ENCODE data around the gene USP35.

Gene USP35

GRCh38 chr11:78209478-78209877, 20.8 kb downstream of the USP35 start:
- no peak for TF ChIP-seq CTCF (IDR thresholded peaks at IDR 0.05; ENCODE audit: low read depth, low read length)
- no peak overlapping the region for H3K4me3 ChIP-seq (ENCODE audit: low read depth, low read length)
- DNase-seq (ENCODE audit: low read depth): no peak

DNA sequence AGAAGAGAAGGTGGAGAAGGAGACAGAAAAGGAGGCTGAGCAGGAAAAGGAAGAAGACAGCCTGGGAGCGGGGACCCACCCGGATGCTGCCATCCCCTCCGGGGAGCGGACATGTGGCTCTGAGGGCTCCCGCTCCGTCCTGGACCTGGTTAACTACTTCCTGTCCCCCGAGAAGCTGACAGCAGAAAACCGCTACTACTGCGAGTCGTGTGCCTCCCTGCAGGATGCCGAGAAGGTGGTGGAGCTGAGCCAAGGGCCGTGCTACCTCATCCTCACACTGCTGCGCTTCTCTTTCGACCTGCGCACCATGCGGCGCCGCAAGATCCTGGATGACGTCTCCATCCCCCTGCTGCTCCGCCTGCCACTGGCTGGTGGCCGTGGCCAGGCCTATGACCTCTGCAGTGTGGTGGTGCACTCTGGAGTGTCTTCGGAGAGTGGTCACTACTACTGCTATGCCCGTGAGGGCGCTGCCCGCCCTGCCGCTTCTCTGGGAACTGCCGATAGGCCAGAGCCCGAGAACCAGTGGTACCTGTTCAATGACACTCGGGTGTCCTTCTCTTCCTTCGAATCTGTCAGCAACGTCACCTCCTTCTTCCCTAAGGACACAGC, 21.4 kb downstream of the USP35 start:
- TF ChIP-seq MYC (IDR thresholded peaks at IDR 0.05; ENCODE audit: low read depth, low read length) (no peak), POLR2A (IDR thresholded peaks at IDR 0.05; ENCODE audit: extremely low read depth, insufficient read length) (no peak), MAX (IDR thresholded peaks at IDR 0.05; ENCODE audit: low read depth, low read length) (no peak), CTCF (IDR thresholded peaks at IDR 0.05; ENCODE audit: low read depth, low read length) (no peak)
- no peak overlapping the region for H3K4me3 ChIP-seq (ENCODE audit: low read depth, low read length)
- DNase-seq (ENCODE audit: low read depth): no peak

- no peak overlapping the region for H3K4me3 ChIP-seq (ENCODE audit: low read depth, low read length)
- TF ChIP-seq MAX (IDR thresholded peaks at IDR 0.05; ENCODE audit: low read depth, low read length) (no peak), POLR2A (IDR thresholded peaks at IDR 0.05; ENCODE audit: extremely low read depth, insufficient read length) (no peak), CTCF (IDR thresholded peaks at IDR 0.05; ENCODE audit: low read depth, low read length) (no peak), MYC (IDR thresholded peaks at IDR 0.05; ENCODE audit: low read depth, low read length) (no peak)
- DNase-seq (ENCODE audit: low read depth): no peak
Measured at GRCh38 chr11:78211565-78211964, 22.8 kb downstream of the USP35 start.

DNA sequence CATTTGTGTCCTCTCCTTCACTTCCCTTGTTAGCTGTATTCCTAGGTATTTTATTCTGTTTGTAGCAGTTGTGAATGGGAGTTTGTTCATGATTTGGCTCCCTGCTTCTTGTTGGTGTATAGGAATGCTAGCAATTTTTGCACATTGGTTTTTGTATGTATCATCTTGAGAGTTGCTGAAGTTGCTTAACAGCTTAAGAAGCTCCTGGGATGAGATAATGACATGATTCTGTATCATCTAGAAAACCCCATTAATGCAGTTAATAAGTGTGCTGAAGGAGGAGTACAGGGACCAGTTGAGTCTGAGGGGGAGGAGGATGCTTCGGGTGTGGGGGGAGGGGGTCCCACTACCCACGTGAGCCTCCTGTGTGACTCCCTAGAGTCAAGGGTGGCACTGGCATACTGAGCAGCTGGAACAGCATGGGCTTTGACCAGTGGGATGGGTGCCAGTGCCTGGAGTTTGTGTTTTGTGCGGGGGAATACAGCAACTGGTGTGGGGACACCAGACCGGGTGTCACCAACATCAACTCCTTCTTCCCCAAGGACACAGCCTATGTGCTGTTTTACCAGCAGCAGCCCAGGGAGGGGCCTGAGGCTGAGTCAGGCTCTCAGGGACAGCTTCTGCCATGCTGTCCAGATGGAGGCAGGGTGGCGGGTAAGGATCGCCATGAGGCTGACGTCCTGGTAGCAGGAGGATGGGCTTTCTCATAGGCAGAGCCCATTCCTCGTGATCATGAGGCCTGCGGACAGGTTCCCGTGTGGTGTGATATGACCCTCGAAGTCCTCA, 24.1 kb downstream of the USP35 start:
- no peak overlapping the region for H3K4me3 ChIP-seq (ENCODE audit: low read depth, low read length)
- TF ChIP-seq CTCF (IDR thresholded peaks at IDR 0.05; ENCODE audit: low read depth, low read length): no peak
- TF ChIP-seq MYC (IDR thresholded peaks at IDR 0.05; ENCODE audit: low read depth, low read length): no peak
- no peak for TF ChIP-seq MAX (IDR thresholded peaks at IDR 0.05; ENCODE audit: low read depth, low read length)
- TF ChIP-seq POLR2A (IDR thresholded peaks at IDR 0.05; ENCODE audit: extremely low read depth, insufficient read length): no peak
- DNase-seq (ENCODE audit: low read depth): no peak

GRCh38 chr11:78213526-78214330, 25.0 kb downstream of the USP35 start:
- no peak overlapping the region for H3K4me3 ChIP-seq (ENCODE audit: low read depth, low read length)
- TF ChIP-seq MAX (IDR thresholded peaks at IDR 0.05; ENCODE audit: low read depth, low read length) (no peak), POLR2A (IDR thresholded peaks at IDR 0.05; ENCODE audit: extremely low read depth, insufficient read length) (no peak)
- DNase-seq (ENCODE audit: low read depth): no peak

All from NB4 (cell line).